Upper lobe of left lung (tissue), 6 donors: ENCODE measurements around the gene EEPD1. TPM values are rescaled to one million over a fixed set of nuclear protein-coding genes. Genes with fewer than 3 reads are reported as not detected.

Source experiments
- ATAC-seq, 2 donors: fragments of 200-7000 bp; cut with Tn5 transposase; one replicate each; pipeline ENCODE4 v1.9.1; 2022; ENCODE audit warnings: mild to moderate bottlenecking in 2 of 2, moderate library complexity in 2 of 2; ENCODE audit not compliant: low FRiP score in 2 of 2
- DNase-seq, 2 donors: peaks; one replicate each; pipeline ENCODE4 v3.0.0-alpha.2; 2019 to 2020
- H3K27ac ChIP-seq, 4 donors: fragments of 200-600 bp; sonication (generic); one replicate each; pipeline ENCODE4 v1.5.1; 2016 to 2019
- H3K27me3 ChIP-seq, 4 donors: fragments of 200-600 bp; sonication (generic); one replicate each; pipeline ENCODE4 v1.5.1; 2017 to 2019
- H3K36me3 ChIP-seq, 4 donors: fragments of 200-600 bp; sonication (generic); one replicate each; pipeline ENCODE4 v1.5.1; 2016 to 2019
- H3K4me1 ChIP-seq, 4 donors: fragments of 200-600 bp; sonication (generic); one replicate each; pipeline ENCODE4 v1.5.1; 2018 to 2019
- H3K4me3 ChIP-seq, 4 donors: fragments of 200-600 bp; sonication (generic); one replicate each; pipeline ENCODE4 v1.5.1; 2017 to 2019; ENCODE audit warnings: mild to moderate bottlenecking in 2 of 4, moderate library complexity in 1 of 4
- H3K9me3 ChIP-seq, 4 donors: fragments of 200-600 bp; sonication (generic); one replicate each; pipeline ENCODE4 v1.5.1; 2018 to 2019
- EP300 ChIP-seq, 4 donors: sonication (generic); formaldehyde crosslinking; IDR thresholded peaks; one replicate each; pipeline ENCODE4 v1.5.1; 2017; ENCODE audit warnings: antibody characterized with exemption in 4 of 4, control low read depth in 2 of 4
- POLR2A ChIP-seq, 4 donors: fragments of 450-650 bp; IDR thresholded peaks; one replicate each; pipeline ENCODE4 v1.5.1; 2016 to 2017; ENCODE audit warnings: antibody characterized with exemption in 4 of 4, mild to moderate bottlenecking in 2 of 4
- POLR2AphosphoS5 ChIP-seq, 2 donors: sonication (generic); formaldehyde crosslinking; IDR thresholded peaks; one replicate each; pipeline ENCODE4 v1.5.1; 2017; ENCODE audit warnings: antibody characterized with exemption in 2 of 2
- WGBS, 2 donors: methylation state at CpG; one replicate each; pipeline ENCODE4 v1.1.5; 2017 to 2018; 5-methylcytosine and 5-hydroxymethylcytosine counted together
- small RNA-seq, 4 donors: library from RNA; depleted of rRNA; stranded (forward); fragments of <200 nt; gene quantifications; one replicate each; pipeline ENCODE3, GENCODE V24; 2016
- total RNA-seq, 6 donors: library from RNA; depleted of rRNA in 4 of 6; stranded (reverse); fragments of >200 nt in 4 of 6; gene quantifications; one replicate each; pipeline versions ENCODE4 v1.1.0 to v1.2.1, GENCODE V29; 2016 to 2021
- TF ChIP-seq, protein P1 (sequence below), 6 experiments: fragments of 450-650 bp in 4 of 6; fragments of 200-600 bp in 2 of 6; sonication (generic) in 2 of 6; IDR thresholded peaks; one replicate each; pipeline ENCODE4 v1.5.1; 2016 to 2019; ENCODE audit warnings: antibody characterized with exemption in 6 of 6
- donor health status: DM: no; HTN: no; CAD: no; lungs with moderate emphysema.
- donor health status: DM: no; HTN: yes; CAD: no; lungs with severe emphysema.

Gene EEPD1
- total RNA-seq, 6 donors from 2014 or later = 5.9 to 25.1 (median 11.2) TPM

GRCh38 chr7:36348256-36348655 is 195.2 kb downstream of the EEPD1 start:
- Histone ChIP-seq H3K4me1 (no peaks in the 10 kb centered on the region), H3K36me3 (no peaks in the 10 kb centered on the region), H3K4me3 (no peak overlapping the region), H3K27ac (no peak overlapping the region), H3K9me3 (no peaks in the 10 kb centered on the region), H3K27me3 (no peaks in the 10 kb centered on the region)
- no peak for TF ChIP-seq POLR2A (IDR thresholded peaks at IDR 0.05)
- TF ChIP-seq EP300 (IDR thresholded peaks at IDR 0.05) = no peak
- TF ChIP-seq, protein P1, sequence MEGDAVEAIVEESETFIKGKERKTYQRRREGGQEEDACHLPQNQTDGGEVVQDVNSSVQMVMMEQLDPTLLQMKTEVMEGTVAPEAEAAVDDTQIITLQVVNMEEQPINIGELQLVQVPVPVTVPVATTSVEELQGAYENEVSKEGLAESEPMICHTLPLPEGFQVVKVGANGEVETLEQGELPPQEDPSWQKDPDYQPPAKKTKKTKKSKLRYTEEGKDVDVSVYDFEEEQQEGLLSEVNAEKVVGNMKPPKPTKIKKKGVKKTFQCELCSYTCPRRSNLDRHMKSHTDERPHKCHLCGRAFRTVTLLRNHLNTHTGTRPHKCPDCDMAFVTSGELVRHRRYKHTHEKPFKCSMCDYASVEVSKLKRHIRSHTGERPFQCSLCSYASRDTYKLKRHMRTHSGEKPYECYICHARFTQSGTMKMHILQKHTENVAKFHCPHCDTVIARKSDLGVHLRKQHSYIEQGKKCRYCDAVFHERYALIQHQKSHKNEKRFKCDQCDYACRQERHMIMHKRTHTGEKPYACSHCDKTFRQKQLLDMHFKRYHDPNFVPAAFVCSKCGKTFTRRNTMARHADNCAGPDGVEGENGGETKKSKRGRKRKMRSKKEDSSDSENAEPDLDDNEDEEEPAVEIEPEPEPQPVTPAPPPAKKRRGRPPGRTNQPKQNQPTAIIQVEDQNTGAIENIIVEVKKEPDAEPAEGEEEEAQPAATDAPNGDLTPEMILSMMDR (IDR thresholded peaks at IDR 0.05) = no peak
- no peak for TF ChIP-seq POLR2AphosphoS5 (IDR thresholded peaks at IDR 0.05)
- ATAC-seq = no peak
- no peak for DNase-seq

GRCh38 chr7:36348771-36349170 is 195.7 kb downstream of the EEPD1 start:
- H3K27ac ChIP-seq = no peak overlapping the region
- H3K9me3 ChIP-seq = no peaks in the 10 kb centered on the region
- no peak for ATAC-seq
- no peaks in the 10 kb centered on the region for H3K4me1 ChIP-seq
- no peak overlapping the region for H3K4me3 ChIP-seq
- no peaks in the 10 kb centered on the region for H3K36me3 ChIP-seq
- H3K27me3 ChIP-seq = no peaks in the 10 kb centered on the region
- no peak for DNase-seq
- no peak for TF ChIP-seq EP300 (IDR thresholded peaks at IDR 0.05)
- no peak for TF ChIP-seq POLR2A (IDR thresholded peaks at IDR 0.05)
- TF ChIP-seq POLR2AphosphoS5 (IDR thresholded peaks at IDR 0.05) = no peak
- TF ChIP-seq, protein P1 (IDR thresholded peaks at IDR 0.05) = no peak
- 96% methylated on average over 3 of the region's 3 CpGs for WGBS, 2 donors

DNA sequence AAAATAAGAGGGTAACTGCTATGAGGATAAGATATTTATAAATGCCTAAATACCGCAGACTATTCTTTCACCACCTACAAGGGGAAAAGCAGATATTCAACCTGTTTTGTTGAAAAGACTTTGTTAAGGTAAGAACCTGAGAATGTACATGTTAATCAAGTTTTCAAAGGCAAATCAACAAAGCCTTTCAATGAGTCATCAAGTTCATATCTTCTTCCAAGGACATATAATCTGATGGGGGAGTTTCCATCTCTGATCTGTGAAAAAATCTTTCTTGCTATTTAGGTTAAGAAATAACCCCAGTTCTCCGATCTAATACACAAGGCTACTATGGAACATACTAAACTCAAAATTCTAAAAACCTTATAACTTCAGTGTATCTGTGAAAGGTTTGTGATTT is 196.6 kb downstream of the EEPD1 start:
- no peak for ATAC-seq
- 94 to 95% methylated on average over 2 of the region's 2 CpGs for WGBS, 2 donors

More for the DNA sequence above, 196.6 kb downstream of the EEPD1 start:
- Histone ChIP-seq H3K36me3 (no peaks in the 10 kb centered on the region), H3K27me3 (no peaks in the 10 kb centered on the region), H3K4me3 (no peak overlapping the region), H3K9me3 (no peaks in the 10 kb centered on the region), H3K4me1 (no peaks in the 10 kb centered on the region), H3K27ac (no peak overlapping the region)
- TF ChIP-seq POLR2AphosphoS5 (IDR thresholded peaks at IDR 0.05) (no peak), POLR2A (IDR thresholded peaks at IDR 0.05) (no peak), EP300 (IDR thresholded peaks at IDR 0.05) (no peak)
- TF ChIP-seq, protein P1 (IDR thresholded peaks at IDR 0.05) = no peak
- no peak for DNase-seq

Small RNAs within 50 kb of the gene (small RNA-seq; reads per million reads assigned to genes)
- gene AC006960.1 (0 reads per million in 4 donors), gene AC007327.1 (0 reads per million in 4 donors), gene RF00019 (0 reads per million in 4 donors)

Other genes starting within 250 kb of the EEPD1 start
- gene ANLN, start 236.6 kb downstream of the EEPD1 start, total RNA-seq = 1 to 10 TPM; 2.5 to 5.8 (median 5.1) TPM